ENCODE results near the gene FAR2. TPM values are rescaled to one million over a fixed set of nuclear protein-coding genes. Genes with fewer than 3 reads are reported as not detected.

FAR2 gene
- total and polyA plus RNA-seq, 9 donors, result 9.5 to 20.0 (median 10.2) TPM

GRCh38 chr12:29316752-29317151 lies 167.7 kb downstream of the FAR2 start:
- H3K4me1 ChIP-seq (ENCODE audit: control insufficient read depth, insufficient read depth, low read length), result no peaks in the 10 kb centered on the region
- WGBS (ENCODE audit: insufficient coverage), result 57% methylated on average over 1 of the region's 4 CpGs
- DNase-seq, result peak; percentile 52
- no peak overlapping the region for H3K27ac ChIP-seq (ENCODE audit: low read length)
- no peaks in the 10 kb centered on the region for H3K36me3 ChIP-seq (ENCODE audit: control insufficient read depth, insufficient read depth, low read length)
- no peaks in the 10 kb centered on the region for H3K9me3 ChIP-seq (replicated peaks; ENCODE audit: control insufficient read depth, low read depth, low read length)
- H3K4me3 ChIP-seq (ENCODE audit: low read length), result no peak overlapping the region
- H3K27me3 ChIP-seq (ENCODE audit: control insufficient read depth, insufficient read depth, low read length), result no peaks in the 10 kb centered on the region

DNA sequence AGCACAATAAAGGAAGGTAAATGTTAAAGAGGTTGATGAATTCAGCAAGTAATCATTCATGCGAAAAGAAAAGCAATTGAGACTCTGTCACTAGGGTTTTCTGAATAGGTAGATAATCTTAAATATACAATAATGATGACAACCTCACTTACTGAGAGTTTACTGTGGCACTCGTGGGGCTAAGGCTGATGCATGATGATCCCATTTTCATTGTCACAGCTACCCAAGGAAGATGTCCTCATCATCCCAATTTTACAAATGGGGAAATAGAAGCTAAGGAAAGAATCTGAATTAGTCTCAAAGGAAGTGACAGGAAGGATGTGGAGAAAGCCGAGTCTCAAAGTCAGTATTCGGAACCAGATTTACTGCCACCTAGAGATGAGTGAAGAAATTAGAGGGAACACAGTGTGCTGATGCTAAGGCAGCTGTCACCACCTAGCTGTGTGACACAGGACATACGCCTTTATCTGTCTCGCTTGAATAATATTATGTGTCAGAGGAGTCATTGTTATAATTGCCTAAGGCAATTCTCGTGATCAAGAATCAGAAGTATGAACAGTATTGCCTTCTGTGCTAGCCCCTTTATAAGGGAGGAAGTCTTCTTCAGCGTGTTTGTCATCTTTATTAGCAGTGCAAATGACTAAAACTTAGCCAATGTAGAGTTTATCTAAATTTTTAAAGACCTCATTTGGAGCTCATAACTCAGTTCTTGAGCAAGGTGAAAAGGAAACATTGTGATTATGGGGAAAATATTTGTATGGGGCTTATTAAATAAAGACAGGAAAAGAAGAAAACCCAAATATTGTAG lies 168.7 kb downstream of the FAR2 start:
- Histone ChIP-seq H3K9me3 (replicated peaks; ENCODE audit: control insufficient read depth, low read depth, low read length) (no peaks in the 10 kb centered on the region), H3K27ac (ENCODE audit: low read length) (no peak overlapping the region), H3K36me3 (ENCODE audit: control insufficient read depth, insufficient read depth, low read length) (no peaks in the 10 kb centered on the region), H3K4me1 (ENCODE audit: control insufficient read depth, insufficient read depth, low read length) (no peaks in the 10 kb centered on the region), H3K4me3 (ENCODE audit: low read length) (no peak overlapping the region), H3K27me3 (ENCODE audit: control insufficient read depth, insufficient read depth, low read length) (no peaks in the 10 kb centered on the region)
- peak; percentile 83 for DNase-seq
- WGBS (ENCODE audit: insufficient coverage), result 15% methylated on average over 2 of the region's 8 CpGs

GRCh38 chr12:29320295-29321085 lies 171.4 kb downstream of the FAR2 start:
- Histone ChIP-seq H3K4me1 (ENCODE audit: control insufficient read depth, insufficient read depth, low read length) (no peaks in the 10 kb centered on the region), H3K36me3 (ENCODE audit: control insufficient read depth, insufficient read depth, low read length) (no peaks in the 10 kb centered on the region), H3K27me3 (ENCODE audit: control insufficient read depth, insufficient read depth, low read length) (no peaks in the 10 kb centered on the region), H3K4me3 (ENCODE audit: low read length) (no peak overlapping the region), H3K9me3 (replicated peaks; ENCODE audit: control insufficient read depth, low read depth, low read length) (no peaks in the 10 kb centered on the region), H3K27ac (ENCODE audit: low read length) (no peak overlapping the region)
- no CpG with 5 or more reads among the region's 2 CpGs for WGBS (ENCODE audit: insufficient coverage)
- DNase-seq, result no peak

DNA sequence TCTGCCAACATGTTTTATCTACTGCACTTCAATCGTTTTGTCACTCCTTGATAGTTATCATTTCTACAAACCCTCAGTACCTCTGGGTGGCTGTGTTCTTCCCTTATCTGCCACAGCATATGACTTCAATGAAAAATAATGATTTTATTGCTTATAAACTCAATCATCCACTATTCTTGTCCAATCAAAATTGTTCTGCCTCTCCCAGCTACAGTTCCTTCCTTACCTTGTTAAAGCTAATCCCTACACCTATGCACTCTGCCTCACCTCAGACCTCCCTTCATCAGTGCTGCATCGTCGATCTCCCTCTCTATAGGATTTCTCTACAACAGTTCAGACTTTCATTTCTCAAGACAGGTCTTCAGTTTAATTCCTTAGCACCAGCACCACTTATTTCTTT lies 173.1 kb downstream of the FAR2 start:
- DNase-seq, result no peak
- H3K4me1 ChIP-seq (ENCODE audit: control insufficient read depth, insufficient read depth, low read length), result no peaks in the 10 kb centered on the region
- no peaks in the 10 kb centered on the region for H3K36me3 ChIP-seq (ENCODE audit: control insufficient read depth, insufficient read depth, low read length)
- no peak overlapping the region for H3K27ac ChIP-seq (ENCODE audit: low read length)
- H3K9me3 ChIP-seq (replicated peaks; ENCODE audit: control insufficient read depth, low read depth, low read length), result no peaks in the 10 kb centered on the region
- H3K27me3 ChIP-seq (ENCODE audit: control insufficient read depth, insufficient read depth, low read length), result no peaks in the 10 kb centered on the region
- WGBS (ENCODE audit: insufficient coverage), result 94% methylated on average over 2 of the region's 3 CpGs
- H3K4me3 ChIP-seq (ENCODE audit: low read length), result no peak overlapping the region

GRCh38 chr12:29329411-29329810 lies 180.3 kb downstream of the FAR2 start:
- Histone ChIP-seq H3K27ac (ENCODE audit: low read length) (no peak overlapping the region), H3K9me3 (replicated peaks; ENCODE audit: control insufficient read depth, low read depth, low read length) (no peaks in the 10 kb centered on the region), H3K4me3 (ENCODE audit: low read length) (no peak overlapping the region), H3K27me3 (ENCODE audit: control insufficient read depth, insufficient read depth, low read length) (no peaks in the 10 kb centered on the region), H3K4me1 (ENCODE audit: control insufficient read depth, insufficient read depth, low read length) (no peaks in the 10 kb centered on the region), H3K36me3 (ENCODE audit: control insufficient read depth, insufficient read depth, low read length) (no peaks in the 10 kb centered on the region)
- no CpG with 5 or more reads among the region's 1 CpG for WGBS (ENCODE audit: insufficient coverage)
- DNase-seq, result no peak

- no peaks in the 10 kb centered on the region for H3K9me3 ChIP-seq (replicated peaks; ENCODE audit: control insufficient read depth, low read depth, low read length)
- no peaks in the 10 kb centered on the region for H3K27me3 ChIP-seq (ENCODE audit: control insufficient read depth, insufficient read depth, low read length)
- H3K27ac ChIP-seq (ENCODE audit: low read length), result no peak overlapping the region
- H3K4me1 ChIP-seq (ENCODE audit: control insufficient read depth, insufficient read depth, low read length), result no peaks in the 10 kb centered on the region
- WGBS (ENCODE audit: insufficient coverage), result no CpG with 5 or more reads among the region's 1 CpG
- no peak overlapping the region for H3K4me3 ChIP-seq (ENCODE audit: low read length)
- H3K36me3 ChIP-seq (ENCODE audit: control insufficient read depth, insufficient read depth, low read length), result no peaks in the 10 kb centered on the region
- no peak for DNase-seq
Measured at GRCh38 chr12:29333178-29333577, 184.1 kb downstream of the FAR2 start.

DNA sequence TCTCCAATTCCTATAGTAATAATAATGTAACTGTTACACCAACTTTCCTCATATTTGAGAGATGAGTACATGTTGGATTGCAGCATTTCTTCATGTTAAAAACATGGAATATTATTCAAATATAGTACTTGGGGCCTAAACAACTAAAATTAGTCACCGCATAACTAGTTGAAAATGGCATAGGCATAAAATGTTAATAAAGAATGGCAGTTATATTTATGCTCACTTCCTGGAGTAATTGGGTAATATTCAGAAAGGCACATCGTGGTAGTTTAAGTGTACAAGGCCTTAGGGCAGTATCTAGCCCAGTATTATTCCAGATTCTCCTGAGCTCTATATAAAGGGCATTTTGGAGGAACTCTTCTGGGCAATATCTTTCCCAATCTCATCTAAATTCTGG lies 185.9 kb downstream of the FAR2 start:
- H3K4me1 ChIP-seq (ENCODE audit: control insufficient read depth, insufficient read depth, low read length), result no peaks in the 10 kb centered on the region
- no peak overlapping the region for H3K27ac ChIP-seq (ENCODE audit: low read length)
- DNase-seq, result no peak
- WGBS (ENCODE audit: insufficient coverage), result no CpG with 5 or more reads among the region's 2 CpGs
- H3K27me3 ChIP-seq (ENCODE audit: control insufficient read depth, insufficient read depth, low read length), result no peaks in the 10 kb centered on the region
- no peaks in the 10 kb centered on the region for H3K9me3 ChIP-seq (replicated peaks; ENCODE audit: control insufficient read depth, low read depth, low read length)
- no peaks in the 10 kb centered on the region for H3K36me3 ChIP-seq (ENCODE audit: control insufficient read depth, insufficient read depth, low read length)
- no peak overlapping the region for H3K4me3 ChIP-seq (ENCODE audit: low read length)

DNA sequence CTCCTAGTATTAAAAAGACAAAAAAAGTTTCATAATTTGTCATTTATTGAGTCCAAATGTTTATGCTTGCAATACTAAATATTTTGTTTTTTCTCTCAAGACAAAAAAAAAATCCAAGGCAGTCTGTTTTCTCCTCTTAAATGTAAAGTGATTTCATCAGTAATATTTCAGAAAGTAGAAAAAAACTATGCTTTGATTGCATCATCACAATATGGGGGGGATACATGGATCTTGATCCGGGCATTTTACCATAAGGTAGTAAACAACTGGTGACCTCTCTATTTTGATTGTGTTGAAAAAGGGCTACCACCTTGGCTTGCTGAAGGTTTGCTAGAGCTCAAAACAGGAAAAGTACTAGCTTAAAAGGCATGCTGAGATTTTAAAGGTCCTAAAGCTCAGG lies 188.2 kb downstream of the FAR2 start:
- Histone ChIP-seq H3K27ac (ENCODE audit: low read length) (no peak overlapping the region), H3K36me3 (ENCODE audit: control insufficient read depth, insufficient read depth, low read length) (peaks cover 5% of the 10 kb centered on the region)
- WGBS (ENCODE audit: insufficient coverage), result no CpG with 5 or more reads among the region's 1 CpG

GRCh38 chr12:29343022-29343799 lies 194.1 kb downstream of the FAR2 start:
- Histone ChIP-seq H3K4me3 (ENCODE audit: low read length) (no peak overlapping the region), H3K27ac (ENCODE audit: low read length) (no peak overlapping the region), H3K27me3 (ENCODE audit: control insufficient read depth, insufficient read depth, low read length) (no peaks in the 10 kb centered on the region), H3K9me3 (replicated peaks; ENCODE audit: control insufficient read depth, low read depth, low read length) (no peaks in the 10 kb centered on the region), H3K36me3 (ENCODE audit: control insufficient read depth, insufficient read depth, low read length) (peaks cover 16% of the 10 kb centered on the region), H3K4me1 (ENCODE audit: control insufficient read depth, insufficient read depth, low read length) (no peaks in the 10 kb centered on the region)
- no peak for DNase-seq
- WGBS (ENCODE audit: insufficient coverage), result no CpG with 5 or more reads among the region's 2 CpGs

More for the DNA sequence above, 188.2 kb downstream of the FAR2 start:
- no peaks in the 10 kb centered on the region for H3K27me3 ChIP-seq (ENCODE audit: control insufficient read depth, insufficient read depth, low read length)
- H3K4me3 ChIP-seq (ENCODE audit: low read length), result no peak overlapping the region
- DNase-seq, result no peak
- no peaks in the 10 kb centered on the region for H3K9me3 ChIP-seq (replicated peaks; ENCODE audit: control insufficient read depth, low read depth, low read length)
- H3K4me1 ChIP-seq (ENCODE audit: control insufficient read depth, insufficient read depth, low read length), result no peaks in the 10 kb centered on the region
